ENCODE measurements around the gene NOVA2. TPM values are rescaled to one million over a fixed set of nuclear protein-coding genes. Genes with fewer than 3 reads are reported as not detected.

NOVA2 gene
- total RNA-seq, 1 donor from 2014 or later, result 0.67 TPM

DNA sequence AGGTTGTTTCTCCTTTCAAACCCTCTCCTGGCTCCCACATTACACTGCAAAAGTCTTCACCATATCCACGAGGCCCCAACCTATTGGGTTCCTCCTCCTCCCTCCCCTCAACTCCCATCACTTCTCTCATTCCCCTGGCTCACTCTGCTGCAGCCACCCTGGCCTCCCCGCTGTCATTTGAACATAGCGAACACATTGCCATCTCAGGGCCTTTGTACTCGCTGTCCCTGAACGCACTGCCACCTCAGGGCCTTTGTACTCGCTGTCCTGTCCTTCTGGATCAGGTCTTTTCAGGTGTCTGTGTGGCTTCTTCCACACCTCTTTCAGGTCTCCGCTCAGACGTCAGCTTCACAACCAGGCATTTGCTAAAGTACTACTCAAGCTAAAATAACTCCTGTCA lies 23.3 kb upstream of the NOVA2 start:
- H3K36me3 Mint-ChIP-seq, result peaks cover 6% of the 10 kb centered on the region
- H3K4me3 Mint-ChIP-seq, result no peak overlapping the region
- no peak for DNase-seq (ENCODE audit: low spot score in 2 of 2, unreplicated experiment in 2 of 2)
- H3K27me3 Mint-ChIP-seq (ENCODE audit: low read depth), result peaks cover 16% of the 10 kb centered on the region
- TF ChIP-seq, protein P1, sequence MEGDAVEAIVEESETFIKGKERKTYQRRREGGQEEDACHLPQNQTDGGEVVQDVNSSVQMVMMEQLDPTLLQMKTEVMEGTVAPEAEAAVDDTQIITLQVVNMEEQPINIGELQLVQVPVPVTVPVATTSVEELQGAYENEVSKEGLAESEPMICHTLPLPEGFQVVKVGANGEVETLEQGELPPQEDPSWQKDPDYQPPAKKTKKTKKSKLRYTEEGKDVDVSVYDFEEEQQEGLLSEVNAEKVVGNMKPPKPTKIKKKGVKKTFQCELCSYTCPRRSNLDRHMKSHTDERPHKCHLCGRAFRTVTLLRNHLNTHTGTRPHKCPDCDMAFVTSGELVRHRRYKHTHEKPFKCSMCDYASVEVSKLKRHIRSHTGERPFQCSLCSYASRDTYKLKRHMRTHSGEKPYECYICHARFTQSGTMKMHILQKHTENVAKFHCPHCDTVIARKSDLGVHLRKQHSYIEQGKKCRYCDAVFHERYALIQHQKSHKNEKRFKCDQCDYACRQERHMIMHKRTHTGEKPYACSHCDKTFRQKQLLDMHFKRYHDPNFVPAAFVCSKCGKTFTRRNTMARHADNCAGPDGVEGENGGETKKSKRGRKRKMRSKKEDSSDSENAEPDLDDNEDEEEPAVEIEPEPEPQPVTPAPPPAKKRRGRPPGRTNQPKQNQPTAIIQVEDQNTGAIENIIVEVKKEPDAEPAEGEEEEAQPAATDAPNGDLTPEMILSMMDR (IDR thresholded peaks at IDR 0.05; ENCODE audit: unreplicated experiment), result no peak
- H3K4me1 Mint-ChIP-seq, result peaks cover 30% of the 10 kb centered on the region
- H3K27ac Mint-ChIP-seq, result peak overlapping the region; percentile 15
- no peaks in the 10 kb centered on the region for H3K9me3 Mint-ChIP-seq

DNA sequence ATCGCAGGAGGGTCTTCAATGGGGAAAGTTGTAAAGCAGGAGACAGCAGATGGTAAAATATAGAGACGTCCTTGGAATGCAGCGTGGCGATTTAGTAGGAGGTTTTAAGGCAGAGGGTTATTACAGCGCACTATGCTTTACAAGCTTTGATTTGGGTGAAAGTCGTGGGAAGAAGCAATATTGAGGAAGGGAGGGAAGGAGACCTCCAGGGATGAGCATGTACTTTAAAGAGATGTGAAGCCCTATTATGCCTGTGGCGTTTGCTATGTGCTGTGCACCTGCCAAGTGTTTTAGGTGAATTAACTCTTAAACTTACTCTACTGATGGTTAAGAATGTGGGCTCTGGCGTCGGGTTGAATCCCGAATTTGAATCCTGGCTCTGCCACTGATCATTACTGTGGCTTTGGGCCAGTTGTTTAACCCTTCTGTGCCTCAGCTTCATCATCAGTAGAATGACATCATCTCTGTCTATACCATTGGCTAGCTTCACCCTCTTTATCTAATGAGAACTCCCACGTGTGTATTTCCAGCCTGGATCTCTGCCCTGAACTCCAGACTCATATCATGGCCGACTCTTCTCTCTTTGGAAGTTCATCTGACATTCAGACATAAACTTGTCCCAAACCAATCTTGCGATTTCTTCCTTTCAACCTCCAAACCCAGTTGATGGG lies 22.2 kb upstream of the NOVA2 start:
- no peak for DNase-seq (ENCODE audit: low spot score in 2 of 2, unreplicated experiment in 2 of 2)
- H3K27ac Mint-ChIP-seq, result no peak overlapping the region
- no peaks in the 10 kb centered on the region for H3K9me3 Mint-ChIP-seq
- peaks cover 29% of the 10 kb centered on the region for H3K4me1 Mint-ChIP-seq
- H3K27me3 Mint-ChIP-seq (ENCODE audit: low read depth), result peaks cover 16% of the 10 kb centered on the region
- H3K4me3 Mint-ChIP-seq, result no peak overlapping the region
- TF ChIP-seq, protein P1 (IDR thresholded peaks at IDR 0.05; ENCODE audit: unreplicated experiment), result no peak
- peaks cover 6% of the 10 kb centered on the region for H3K36me3 Mint-ChIP-seq

DNA sequence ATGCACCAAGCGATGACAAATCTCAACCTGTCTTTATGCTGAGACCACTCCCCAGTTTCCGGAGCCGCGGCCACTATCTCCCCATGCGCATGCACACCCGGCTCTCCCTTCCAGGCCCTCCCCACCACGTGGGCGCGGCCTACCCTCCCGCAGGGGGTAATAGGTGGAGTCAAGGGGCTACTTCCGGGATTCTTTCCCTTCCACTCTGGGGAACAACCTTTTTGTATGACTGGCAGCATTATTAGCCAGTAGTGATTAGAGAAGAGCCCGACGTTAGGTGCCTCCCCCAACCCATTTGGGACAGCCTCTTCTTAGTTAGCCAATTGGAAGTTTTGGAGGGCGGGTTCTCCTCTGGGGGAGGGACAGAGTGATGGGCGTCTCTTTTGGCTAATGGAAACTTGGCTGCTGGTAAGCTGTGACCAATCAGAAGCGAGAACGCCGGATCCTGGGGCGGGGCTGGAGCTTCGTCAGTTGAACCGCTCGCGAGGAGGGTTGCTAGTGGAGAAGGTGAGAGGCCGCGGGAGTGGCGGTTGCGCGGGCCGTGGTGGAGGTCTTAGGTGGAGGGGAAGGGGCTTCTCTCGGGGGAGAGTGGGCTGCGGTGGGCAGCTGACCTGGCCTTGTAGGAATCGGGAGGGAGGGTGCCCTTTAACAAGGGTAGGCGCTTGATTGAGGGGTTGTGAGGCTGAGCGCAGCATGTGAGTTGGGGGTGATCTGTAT lies 21.5 kb upstream of the NOVA2 start, which contains the start of gene CCDC61:
CCDC61 (plus strand) TSS at position 470 of the 717 bp plus-strand sequence. CDS start 7,552 bp downstream, outside the sequence.
- Mint-ChIP-seq H3K9me3 (no peaks in the 10 kb centered on the region), H3K27ac (no peak within 1 kb of the TSS)

DNA sequence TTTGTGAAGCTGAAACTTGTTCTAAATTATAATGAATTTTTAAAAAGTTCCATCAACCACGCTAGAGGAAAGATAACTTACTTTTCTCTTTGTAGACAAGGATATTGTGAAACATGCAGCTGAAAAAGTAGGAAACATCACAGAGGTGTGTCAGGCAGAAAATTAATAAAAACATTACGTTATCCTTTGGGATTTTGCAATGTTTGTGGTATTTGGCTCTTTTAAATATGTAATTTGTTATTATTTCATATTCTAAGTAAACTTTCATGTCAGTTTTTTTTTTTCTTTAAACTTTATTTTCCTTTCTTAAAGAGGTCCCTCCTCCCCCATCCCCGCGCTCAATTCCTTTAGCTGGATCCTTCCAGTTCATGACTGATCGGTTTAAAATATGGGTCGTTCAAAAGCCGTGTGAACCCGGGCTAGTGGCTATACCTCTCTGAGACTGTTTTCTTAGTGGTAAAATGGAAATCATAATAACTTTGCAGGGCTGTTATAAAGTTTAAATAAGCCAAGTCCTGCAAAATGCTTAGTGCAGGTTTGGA lies 20.9 kb upstream of the NOVA2 start:
- TF ChIP-seq, protein P1 (IDR thresholded peaks at IDR 0.05; ENCODE audit: unreplicated experiment), result no peak
- Mint-ChIP-seq H3K4me3 (peak overlapping the region; percentile 20), H3K27me3 (ENCODE audit: low read depth) (peaks cover 15% of the 10 kb centered on the region), H3K27ac (no peak overlapping the region), H3K4me1 (peaks cover 17% of the 10 kb centered on the region), H3K9me3 (no peaks in the 10 kb centered on the region), H3K36me3 (peaks cover 6% of the 10 kb centered on the region)
- no peak for DNase-seq (ENCODE audit: low spot score in 2 of 2, unreplicated experiment in 2 of 2)

More for the DNA sequence above, 21.5 kb upstream of the NOVA2 start, which contains the start of gene CCDC61:
- Mint-ChIP-seq H3K4me3 (peak within 1 kb of the TSS; percentile 20), H3K27me3 (ENCODE audit: low read depth) (peaks cover 15% of the 10 kb centered on the region), H3K36me3 (peaks cover 6% of the 10 kb centered on the region), H3K4me1 (peaks cover 22% of the 10 kb centered on the region)
- TF ChIP-seq, protein P1 (IDR thresholded peaks at IDR 0.05; ENCODE audit: unreplicated experiment), result no peak
- DNase-seq (ENCODE audit: low spot score in 2 of 2, unreplicated experiment in 2 of 2), result peak; percentile 90 to 97

DNA sequence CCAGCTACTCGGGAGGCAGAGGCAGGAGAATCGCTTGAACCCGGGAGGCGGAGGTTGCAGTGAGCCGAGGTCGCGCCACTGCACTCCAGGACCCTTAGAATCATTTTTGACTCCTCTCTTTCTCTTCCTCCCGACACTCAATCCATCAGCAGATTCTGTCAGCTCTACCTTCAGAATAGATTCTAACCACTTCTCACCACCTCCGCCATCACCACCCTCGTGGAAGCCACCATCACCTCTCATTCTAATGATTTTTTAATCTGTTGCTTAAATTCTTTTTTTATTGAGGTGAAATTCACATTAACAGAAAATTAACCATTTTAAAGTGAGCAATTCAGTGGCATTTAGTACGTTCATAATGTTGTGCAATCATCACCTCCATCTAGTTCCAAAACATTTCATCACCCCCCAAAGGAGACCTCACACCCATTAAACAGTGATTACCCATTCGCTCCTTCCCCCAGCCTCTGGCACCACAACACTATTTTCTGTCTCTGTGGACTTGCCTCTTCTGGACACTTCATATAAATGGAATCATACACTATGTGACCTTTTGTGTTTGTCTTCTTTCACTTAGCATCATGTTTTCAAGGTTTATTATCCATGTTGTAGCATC lies 16.6 kb upstream of the NOVA2 start:
- no peaks in the 10 kb centered on the region for H3K4me1 Mint-ChIP-seq
- H3K4me3 Mint-ChIP-seq, result no peak overlapping the region
- H3K9me3 Mint-ChIP-seq, result no peaks in the 10 kb centered on the region
- TF ChIP-seq, protein P1 (IDR thresholded peaks at IDR 0.05; ENCODE audit: unreplicated experiment), result no peak
- DNase-seq (ENCODE audit: low spot score in 2 of 2, unreplicated experiment in 2 of 2), result no peak
- H3K27me3 Mint-ChIP-seq (ENCODE audit: low read depth), result peaks cover 31% of the 10 kb centered on the region
- no peak overlapping the region for H3K27ac Mint-ChIP-seq
- no peaks in the 10 kb centered on the region for H3K36me3 Mint-ChIP-seq

All from mesothelial cell of epicardium (in vitro differentiated cells).